K562 (cell line): Measurements from ENCODE around the gene SYT8.

Experiments
- CCNT2 ChIP-seq: IDR thresholded peaks from 2 replicates; pipeline ENCODE4 v1.6.1; 2011; ENCODE audit warnings: borderline replicate concordance, low read depth, mild to moderate bottlenecking, moderate library complexity, mixed read lengths, low read length; ENCODE audit not compliant: insufficient read length; ENCODE audit errors: extremely low read depth
- CEBPB ChIP-seq: fragments of 450-650 bp; IDR thresholded peaks from 2 replicates; pipeline ENCODE4 v1.6.1; 2016; ENCODE audit warnings: missing genetic modification characterization, missing compliant biosample characterization
- FOSL1 ChIP-seq: fragments of 200-800 bp; sonication (Bioruptor generic); conservative IDR thresholded peaks from 2 replicates; pipeline ENCODE4 v1.6.1; 2016; ENCODE audit warnings: missing genetic modification characterization, missing compliant biosample characterization
- GTF2F1 ChIP-seq: IDR thresholded peaks from 2 replicates; pipeline ENCODE4 v1.6.1; 2011; ENCODE audit warnings: low read depth, low read length, improper control_type of control experiment
- JUND ChIP-seq, 2 experiments: IDR thresholded peaks; 2 replicates in 1 of 2; 3 replicates in 1 of 2; pipeline ENCODE4 v1.6.1; 2011; ENCODE audit warnings: borderline replicate concordance in 2 of 2, low read depth in 2 of 2, low read length in 2 of 2, improper control_type of control experiment in 1 of 2, missing biosample characterization in 1 of 2, missing genetic modification characterization in 1 of 2, missing genetic modification reagents in 1 of 2
- POLR2AphosphoS5 ChIP-seq: IDR thresholded peaks from 2 replicates; pipeline ENCODE4 v1.6.1; 2011; ENCODE audit warnings: mild to moderate bottlenecking, low read depth, low read length, moderate library complexity; ENCODE audit not compliant: control insufficient read depth, insufficient read depth
- SNIP1 ChIP-seq: fragments of 450-650 bp; IDR thresholded peaks from 2 replicates; pipeline ENCODE4 v1.7.1; 2017; ENCODE audit warnings: low read depth, mild to moderate bottlenecking
- UBTF ChIP-seq, 2 experiments: IDR thresholded peaks; 2 replicates each; pipeline ENCODE4 v1.6.1; 2012; ENCODE audit warnings: improper control_type of control experiment in 2 of 2, low read depth in 2 of 2, low read length in 2 of 2, borderline replicate concordance in 1 of 2

GRCh38 chr11:1875093-1875850 lies 40.5 kb downstream of the SYT8 start:
- no peak for TF ChIP-seq CCNT2
- no peak for TF ChIP-seq CEBPB (tag)
- TF ChIP-seq JUND (IDR thresholded peaks at IDR 0.05; ENCODE audit: borderline replicate concordance, low read depth, low read length) = no peak
- TF ChIP-seq JUND (tag; IDR thresholded peaks at IDR 0.05; ENCODE audit: borderline replicate concordance, low read depth, low read length) = no peak
- no peak for TF ChIP-seq SNIP1
- no peak for TF ChIP-seq UBTF (IDR thresholded peaks at IDR 0.05; ENCODE audit: borderline replicate concordance in 1 of 2, low read depth in 2 of 2, low read length in 2 of 2)
- TF ChIP-seq GTF2F1 = no peak
- TF ChIP-seq FOSL1 (tag) = no peak
- no peak for TF ChIP-seq POLR2AphosphoS5
